MM.1S (cell line): ENCODE results near the gene CCDC102B.
"Not testable (repeated sequence)": the region's sequence is repeated elsewhere in the genome, so short reads cannot be mapped to it uniquely, and the experiment has no call there.

Experiments
- DNase-seq: peaks from one replicate; pipeline ENCODE4 v3.0.0-alpha.2; 2015
- H2AFZ ChIP-seq: fragments of 300-600 bp; sonication (generic); 2 replicates; pipeline ENCODE4 v1.6.0; 2016; ENCODE audit warnings: antibody characterized with exemption, low read length
- H3F3A ChIP-seq: fragments of 300-600 bp; sonication (generic); 2 replicates; pipeline ENCODE4 v1.6.1; 2016; ENCODE audit warnings: mild to moderate bottlenecking, antibody characterized with exemption, low read length, moderate library complexity, mixed read lengths; ENCODE audit not compliant: insufficient read depth
- H3K27ac ChIP-seq: fragments of 300-600 bp; sonication (generic); 2 replicates; pipeline ENCODE4 v1.5.1; 2016; ENCODE audit warnings: mild to moderate bottlenecking, low read length
- H3K27me3 ChIP-seq: fragments of 300-600 bp; sonication (generic); replicated peaks from 2 replicates; pipeline ENCODE4 v1.6.0; 2016; ENCODE audit warnings: low read length; ENCODE audit not compliant: insufficient read depth
- H3K36me3 ChIP-seq: fragments of 300-600 bp; sonication (generic); replicated peaks from 2 replicates; pipeline ENCODE4 v1.6.1; 2016; ENCODE audit warnings: mild to moderate bottlenecking, low read length, mixed read lengths; ENCODE audit not compliant: insufficient read depth
- H3K4me1 ChIP-seq: fragments of 300-600 bp; sonication (generic); 2 replicates; pipeline ENCODE4 v1.6.1; 2016; ENCODE audit warnings: low read length, mixed read lengths
- H3K4me2 ChIP-seq: fragments of 300-600 bp; sonication (generic); 2 replicates; pipeline ENCODE4 v1.6.0; 2016; ENCODE audit warnings: low read depth, low read length
- H3K4me3 ChIP-seq: fragments of 300-600 bp; sonication (generic); 2 replicates; pipeline ENCODE4 v1.5.1; 2016; ENCODE audit warnings: low read length, mixed read lengths
- H3K79me2 ChIP-seq: fragments of 300-600 bp; sonication (generic); 2 replicates; pipeline ENCODE4 v1.6.1; 2016; ENCODE audit warnings: mixed run types, low read length, mixed read lengths
- H3K9ac ChIP-seq: fragments of 300-600 bp; sonication (generic); 2 replicates; pipeline ENCODE4 v1.6.1; 2016; ENCODE audit warnings: low read length, mixed read lengths
- H3K9me2 ChIP-seq: fragments of 300-600 bp; sonication (generic); replicated peaks from 2 replicates; pipeline ENCODE4 v1.6.1; 2016; ENCODE audit warnings: mild to moderate bottlenecking, low read length, mixed read lengths; ENCODE audit not compliant: insufficient read depth
- H3K9me3 ChIP-seq: fragments of 300-600 bp; sonication (generic); replicated peaks from 2 replicates; pipeline ENCODE4 v1.6.1; 2016; ENCODE audit warnings: mild to moderate bottlenecking, low read length, mixed read lengths; ENCODE audit not compliant: insufficient read depth
- H4K20me1 ChIP-seq: fragments of 300-600 bp; sonication (generic); 2 replicates; pipeline ENCODE4 v1.6.1; 2016; ENCODE audit warnings: mild to moderate bottlenecking, low read length, moderate library complexity, mixed read lengths; ENCODE audit not compliant: insufficient read depth
- EZH2 ChIP-seq: fragments of 300-600 bp; sonication (generic); optimal IDR thresholded peaks from 2 replicates; pipeline ENCODE3; 2017; ENCODE audit warnings: low read depth, mild to moderate bottlenecking, antibody characterized with exemption, low read length, mixed read lengths
- EZH2phosphoT487 ChIP-seq: fragments of 300-600 bp; sonication (generic); IDR thresholded peaks from 2 replicates; pipeline ENCODE4 v1.6.1; 2018; ENCODE audit warnings: antibody characterized with exemption, low read length
- TF ChIP-seq, protein P1 (sequence below): fragments of 300-600 bp; sonication (generic); IDR thresholded peaks from 2 replicates; pipeline ENCODE4 v1.5.1; 2016; ENCODE audit warnings: antibody characterized with exemption, low read length, mixed read lengths

Gene CCDC102B

DNA sequence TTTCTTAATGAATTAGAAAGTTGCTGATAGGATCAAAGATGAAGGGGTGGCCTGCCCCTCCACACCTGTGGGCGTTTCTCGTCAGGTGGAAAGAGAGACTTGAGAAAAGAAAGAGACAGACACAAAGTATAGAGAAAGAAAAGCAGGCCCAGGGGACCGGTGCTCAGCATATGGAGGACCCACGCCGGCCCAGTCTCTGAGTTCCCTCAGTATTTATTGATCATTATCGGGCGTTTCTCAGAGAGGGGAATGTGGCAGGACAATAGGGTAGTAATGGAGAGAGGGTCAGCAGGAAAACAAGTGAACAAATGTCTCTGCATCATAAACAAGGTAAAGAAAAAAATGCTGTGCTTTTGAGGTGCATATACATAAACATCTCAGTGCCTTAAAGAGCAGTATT lies 144.3 kb downstream of the CCDC102B start:
- no peaks in the 10 kb centered on the region for H3K36me3 ChIP-seq
- H4K20me1 ChIP-seq = no peaks in the 10 kb centered on the region
- H3K9me3 ChIP-seq = no peaks in the 10 kb centered on the region
- H3K9ac ChIP-seq = no peak overlapping the region
- DNase-seq = no peak
- H3K79me2 ChIP-seq = no peaks in the 10 kb centered on the region
- H2AFZ ChIP-seq = no peak overlapping the region
- no peak overlapping the region for H3K4me3 ChIP-seq
- no peaks in the 10 kb centered on the region for H3K9me2 ChIP-seq
- H3K4me2 ChIP-seq = no peak overlapping the region
- no peak for TF ChIP-seq EZH2phosphoT487
- TF ChIP-seq, protein P1, sequence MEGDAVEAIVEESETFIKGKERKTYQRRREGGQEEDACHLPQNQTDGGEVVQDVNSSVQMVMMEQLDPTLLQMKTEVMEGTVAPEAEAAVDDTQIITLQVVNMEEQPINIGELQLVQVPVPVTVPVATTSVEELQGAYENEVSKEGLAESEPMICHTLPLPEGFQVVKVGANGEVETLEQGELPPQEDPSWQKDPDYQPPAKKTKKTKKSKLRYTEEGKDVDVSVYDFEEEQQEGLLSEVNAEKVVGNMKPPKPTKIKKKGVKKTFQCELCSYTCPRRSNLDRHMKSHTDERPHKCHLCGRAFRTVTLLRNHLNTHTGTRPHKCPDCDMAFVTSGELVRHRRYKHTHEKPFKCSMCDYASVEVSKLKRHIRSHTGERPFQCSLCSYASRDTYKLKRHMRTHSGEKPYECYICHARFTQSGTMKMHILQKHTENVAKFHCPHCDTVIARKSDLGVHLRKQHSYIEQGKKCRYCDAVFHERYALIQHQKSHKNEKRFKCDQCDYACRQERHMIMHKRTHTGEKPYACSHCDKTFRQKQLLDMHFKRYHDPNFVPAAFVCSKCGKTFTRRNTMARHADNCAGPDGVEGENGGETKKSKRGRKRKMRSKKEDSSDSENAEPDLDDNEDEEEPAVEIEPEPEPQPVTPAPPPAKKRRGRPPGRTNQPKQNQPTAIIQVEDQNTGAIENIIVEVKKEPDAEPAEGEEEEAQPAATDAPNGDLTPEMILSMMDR = no peak
- no peak for TF ChIP-seq EZH2
- H3K4me1 ChIP-seq = no peaks in the 10 kb centered on the region
- H3K27ac ChIP-seq = no peak overlapping the region
- no peaks in the 10 kb centered on the region for H3K27me3 ChIP-seq
- no peaks in the 10 kb centered on the region for H3F3A ChIP-seq

- not testable (repeated sequence) for H3F3A ChIP-seq, H3K9me3 ChIP-seq, H3K4me2 ChIP-seq, H3K27ac ChIP-seq, H3K4me1 ChIP-seq, H3K9ac ChIP-seq, H3K36me3 ChIP-seq, H3K79me2 ChIP-seq, H3K9me2 ChIP-seq, H2AFZ ChIP-seq, H3K4me3 ChIP-seq, H4K20me1 ChIP-seq, DNase-seq, H3K27me3 ChIP-seq
Observed at GRCh38 chr18:68943861-68944260, 146.0 kb downstream of the CCDC102B start.

GRCh38 chr18:68944330-68944729 lies 146.4 kb downstream of the CCDC102B start:
- Histone ChIP-seq H3K27me3 (no peaks in the 10 kb centered on the region), H3F3A (no peaks in the 10 kb centered on the region), H3K9me3 (no peaks in the 10 kb centered on the region), H4K20me1 (no peaks in the 10 kb centered on the region), H3K9ac (no peak overlapping the region), H3K4me2 (no peak overlapping the region), H3K9me2 (no peaks in the 10 kb centered on the region), H3K4me1 (no peaks in the 10 kb centered on the region), H3K79me2 (no peaks in the 10 kb centered on the region), H3K4me3 (no peak overlapping the region), H3K36me3 (no peaks in the 10 kb centered on the region), H2AFZ (no peak overlapping the region), H3K27ac (no peak overlapping the region)
- TF ChIP-seq, protein P1 = no peak
- no peak for TF ChIP-seq EZH2
- no peak for TF ChIP-seq EZH2phosphoT487
- DNase-seq = no peak

DNA sequence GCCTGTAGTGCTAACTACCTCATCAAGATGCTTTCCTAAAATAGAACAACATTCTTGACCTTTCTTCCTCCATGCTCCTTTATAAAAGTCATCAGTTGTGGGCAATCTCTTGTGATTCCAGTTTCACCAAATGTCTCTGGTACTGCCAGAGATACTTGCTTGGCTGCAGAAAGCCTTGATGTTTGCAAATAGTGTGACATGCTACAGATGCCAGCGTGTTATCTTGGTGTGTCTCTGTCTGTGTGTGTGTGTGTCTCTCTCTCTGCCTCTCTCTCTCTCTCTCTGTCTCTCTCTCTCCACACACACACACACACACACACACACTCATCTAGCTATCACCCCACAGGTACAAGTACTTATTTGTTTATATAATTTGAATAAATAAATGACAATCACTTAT lies 146.9 kb downstream of the CCDC102B start:
- H3K36me3 ChIP-seq = no peaks in the 10 kb centered on the region

More for the DNA sequence above, 146.9 kb downstream of the CCDC102B start:
- H3F3A ChIP-seq = no peaks in the 10 kb centered on the region
- no peaks in the 10 kb centered on the region for H3K4me1 ChIP-seq
- DNase-seq = no peak
- no peaks in the 10 kb centered on the region for H3K27me3 ChIP-seq
- TF ChIP-seq, protein P1 = no peak
- TF ChIP-seq EZH2phosphoT487 (no peak), EZH2 (no peak)
- no peaks in the 10 kb centered on the region for H3K9me3 ChIP-seq
- H4K20me1 ChIP-seq = no peaks in the 10 kb centered on the region
- no peak overlapping the region for H3K27ac ChIP-seq
- H3K79me2 ChIP-seq = no peaks in the 10 kb centered on the region
- H2AFZ ChIP-seq = no peak overlapping the region
- H3K4me3 ChIP-seq = no peak overlapping the region
- H3K4me2 ChIP-seq = no peak overlapping the region
- H3K9ac ChIP-seq = no peak overlapping the region
- H3K9me2 ChIP-seq = no peaks in the 10 kb centered on the region
